Tibial artery (tissue), 4 donors: ENCODE data around the gene MAGEA3.
"Not testable (repeated sequence)": the region's sequence is repeated elsewhere in the genome, so short reads cannot be mapped to it uniquely, and the experiment has no call there.

Source experiments
- DNase-seq, 2 donors: peaks; one replicate each; pipeline ENCODE4 v3.0.0-alpha.2; 2019
- H3K27ac ChIP-seq, 2 donors: fragments of 200-600 bp; sonication (generic) in 1 of 2; 1 replicate in 1 of 2; 2 replicates in 1 of 2; pipeline ENCODE4 v1.5.1; 2018 to 2019; ENCODE audit warnings: mild to moderate bottlenecking in 1 of 2
- H3K27me3 ChIP-seq, 2 donors: fragments of 200-600 bp; sonication (generic) in 1 of 2; one replicate each; pipeline versions ENCODE4 v1.5.1 to v1.6.0; 2016 to 2019
- H3K36me3 ChIP-seq, 3 donors: fragments of 200-600 bp; sonication (generic) in 2 of 3; one replicate each; pipeline ENCODE4 v1.5.1; 2016 to 2019; ENCODE audit warnings: mild to moderate bottlenecking in 2 of 3
- H3K4me1 ChIP-seq, 4 donors: fragments of 200-600 bp; sonication (generic) in 2 of 4; 1 replicate in 3 of 4; 2 replicates in 1 of 4; pipeline ENCODE4 v1.5.1; 2016 to 2019
- H3K4me3 ChIP-seq, 2 donors: fragments of 200-600 bp; sonication (generic) in 1 of 2; 1 replicate in 1 of 2; 2 replicates in 1 of 2; pipeline ENCODE4 v1.5.1; 2018 to 2019; ENCODE audit warnings: mild to moderate bottlenecking in 2 of 2
- H3K9me3 ChIP-seq, 3 donors: fragments of 200-600 bp; sonication (generic) in 1 of 3; one replicate each; pipeline ENCODE4 v1.5.1; 2016 to 2019
- intact Hi-C: fragments of 100-400 bp; cut with DNase I; formaldehyde crosslinking; loops from one replicate; pipeline ENCODE4 v1.15.0; 2023; ENCODE audit warnings: low total_unique reads
- TF ChIP-seq, protein P1 (sequence below), 2 experiments: fragments of 200-600 bp in 1 of 2; fragments of 450-650 bp in 1 of 2; IDR thresholded peaks; one replicate each; pipeline ENCODE4 v1.5.1; 2017 to 2019; ENCODE audit warnings: antibody characterized with exemption in 2 of 2, mild to moderate bottlenecking in 1 of 2, moderate library complexity in 1 of 2

MAGEA3 gene, protein sequence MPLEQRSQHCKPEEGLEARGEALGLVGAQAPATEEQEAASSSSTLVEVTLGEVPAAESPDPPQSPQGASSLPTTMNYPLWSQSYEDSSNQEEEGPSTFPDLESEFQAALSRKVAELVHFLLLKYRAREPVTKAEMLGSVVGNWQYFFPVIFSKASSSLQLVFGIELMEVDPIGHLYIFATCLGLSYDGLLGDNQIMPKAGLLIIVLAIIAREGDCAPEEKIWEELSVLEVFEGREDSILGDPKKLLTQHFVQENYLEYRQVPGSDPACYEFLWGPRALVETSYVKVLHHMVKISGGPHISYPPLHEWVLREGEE

DNA sequence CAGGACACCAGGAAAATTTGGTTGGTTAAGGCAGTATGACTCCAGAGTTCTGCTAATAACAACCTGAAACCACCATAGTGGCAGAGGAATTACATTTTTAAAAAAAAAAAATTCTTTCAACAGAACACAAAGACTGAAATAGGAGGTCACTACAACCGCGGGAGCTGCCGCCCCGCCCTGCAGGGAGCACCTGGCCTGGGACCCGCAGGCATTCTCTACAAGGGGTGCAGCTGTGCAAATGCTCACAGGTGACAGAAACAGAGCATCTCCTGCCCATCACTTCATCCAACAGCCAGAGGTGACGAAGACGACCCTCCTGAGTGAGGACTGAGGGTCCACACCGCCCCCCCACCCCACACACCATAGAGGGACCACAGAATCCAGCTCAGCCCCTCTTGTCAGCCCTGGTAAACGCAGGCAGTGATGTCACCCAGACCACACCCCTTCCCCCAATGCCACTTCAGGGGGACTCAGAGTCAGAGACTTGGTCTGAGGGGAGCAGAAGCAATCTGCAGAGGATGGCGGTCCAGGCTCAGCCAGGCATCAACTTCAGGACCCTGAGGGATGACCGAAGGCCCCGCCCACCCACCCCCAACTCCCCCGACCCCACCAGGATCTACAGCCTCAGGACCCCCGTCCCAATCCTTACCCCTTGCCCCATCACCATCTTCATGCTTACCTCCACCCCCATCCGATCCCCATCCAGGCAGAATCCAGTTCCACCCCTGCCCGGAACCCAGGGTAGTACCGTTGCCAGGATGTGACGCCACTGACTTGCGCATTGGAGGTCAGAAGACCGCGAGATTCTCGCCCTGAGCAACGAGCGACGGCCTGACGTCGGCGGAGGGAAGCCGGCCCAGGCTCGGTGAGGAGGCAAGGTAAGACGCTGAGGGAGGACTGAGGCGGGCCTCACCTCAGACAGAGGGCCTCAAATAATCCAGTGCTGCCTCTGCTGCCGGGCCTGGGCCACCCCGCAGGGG is at the start of gene MAGEA3:
Gene MAGEA3, plus strand, starts transcription at position 843 of the 980 bp plus-strand sequence. CDS start 2,039 bp downstream, outside the sequence.
- H3K4me1 ChIP-seq, H3K27ac ChIP-seq, H3K27me3 ChIP-seq, H3K36me3 ChIP-seq, H3K4me3 ChIP-seq, H3K9me3 ChIP-seq, intact Hi-C loops, DNase-seq: not testable (repeated sequence)

DNA sequence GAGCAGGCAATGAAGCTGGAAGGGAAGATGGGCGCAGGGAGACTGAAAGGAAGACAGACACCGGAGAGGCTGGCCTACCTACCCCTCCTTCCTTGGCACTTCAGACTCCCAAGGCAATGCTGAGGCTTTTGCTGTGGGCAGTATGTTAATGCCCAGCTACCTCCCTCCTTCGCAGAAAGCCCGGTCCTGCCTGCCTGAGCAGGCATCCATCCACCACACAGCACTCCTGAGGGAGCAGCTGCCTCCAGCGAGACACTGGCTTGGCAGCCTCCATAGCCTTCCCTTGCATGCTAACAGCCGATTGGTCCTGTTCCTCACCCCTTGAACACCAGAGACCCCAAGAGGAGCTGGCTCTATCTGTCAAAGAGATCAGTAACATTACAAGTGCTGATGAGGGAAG is 46.5 kb upstream of the MAGEA3 start:
- TF ChIP-seq, protein P1, sequence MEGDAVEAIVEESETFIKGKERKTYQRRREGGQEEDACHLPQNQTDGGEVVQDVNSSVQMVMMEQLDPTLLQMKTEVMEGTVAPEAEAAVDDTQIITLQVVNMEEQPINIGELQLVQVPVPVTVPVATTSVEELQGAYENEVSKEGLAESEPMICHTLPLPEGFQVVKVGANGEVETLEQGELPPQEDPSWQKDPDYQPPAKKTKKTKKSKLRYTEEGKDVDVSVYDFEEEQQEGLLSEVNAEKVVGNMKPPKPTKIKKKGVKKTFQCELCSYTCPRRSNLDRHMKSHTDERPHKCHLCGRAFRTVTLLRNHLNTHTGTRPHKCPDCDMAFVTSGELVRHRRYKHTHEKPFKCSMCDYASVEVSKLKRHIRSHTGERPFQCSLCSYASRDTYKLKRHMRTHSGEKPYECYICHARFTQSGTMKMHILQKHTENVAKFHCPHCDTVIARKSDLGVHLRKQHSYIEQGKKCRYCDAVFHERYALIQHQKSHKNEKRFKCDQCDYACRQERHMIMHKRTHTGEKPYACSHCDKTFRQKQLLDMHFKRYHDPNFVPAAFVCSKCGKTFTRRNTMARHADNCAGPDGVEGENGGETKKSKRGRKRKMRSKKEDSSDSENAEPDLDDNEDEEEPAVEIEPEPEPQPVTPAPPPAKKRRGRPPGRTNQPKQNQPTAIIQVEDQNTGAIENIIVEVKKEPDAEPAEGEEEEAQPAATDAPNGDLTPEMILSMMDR (IDR thresholded peaks at IDR 0.05): no peak
- H3K4me3 ChIP-seq: no peak overlapping the region
- H3K4me1 ChIP-seq: no peaks in the 10 kb centered on the region
- intact Hi-C loops: no loop called here
- H3K9me3 ChIP-seq: no peaks in the 10 kb centered on the region
- no peak overlapping the region for H3K27ac ChIP-seq
- H3K36me3 ChIP-seq: no peaks in the 10 kb centered on the region
- H3K27me3 ChIP-seq: no peaks in the 10 kb centered on the region
- no peak for DNase-seq

DNA sequence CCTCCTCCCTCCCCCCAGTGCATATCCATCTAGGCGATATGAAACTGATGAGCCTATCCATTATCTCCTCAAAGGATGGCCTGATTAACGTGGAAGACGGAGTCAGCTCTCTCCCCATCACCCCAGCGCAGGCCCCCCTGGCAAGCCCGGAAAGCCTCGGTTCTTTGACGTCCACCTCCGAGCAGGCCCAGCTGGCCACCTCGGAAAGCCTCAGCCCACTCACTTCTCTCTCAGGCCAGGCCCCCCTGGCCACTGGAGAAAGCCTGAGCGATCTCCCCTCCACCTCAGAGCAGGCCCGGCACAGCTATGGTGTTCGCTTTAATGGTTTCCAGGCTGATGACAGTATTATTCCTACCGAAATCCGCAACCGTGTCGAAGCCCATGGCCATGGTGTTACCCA is 46.1 kb upstream of the MAGEA3 start:
- Histone ChIP-seq H3K36me3 (no peaks in the 10 kb centered on the region), H3K9me3 (no peaks in the 10 kb centered on the region), H3K4me1 (no peaks in the 10 kb centered on the region), H3K27ac (no peak overlapping the region), H3K27me3 (no peaks in the 10 kb centered on the region), H3K4me3 (no peak overlapping the region)
- TF ChIP-seq, protein P1 (IDR thresholded peaks at IDR 0.05): no peak
- intact Hi-C loops: no loop called here
- DNase-seq: no peak

DNA sequence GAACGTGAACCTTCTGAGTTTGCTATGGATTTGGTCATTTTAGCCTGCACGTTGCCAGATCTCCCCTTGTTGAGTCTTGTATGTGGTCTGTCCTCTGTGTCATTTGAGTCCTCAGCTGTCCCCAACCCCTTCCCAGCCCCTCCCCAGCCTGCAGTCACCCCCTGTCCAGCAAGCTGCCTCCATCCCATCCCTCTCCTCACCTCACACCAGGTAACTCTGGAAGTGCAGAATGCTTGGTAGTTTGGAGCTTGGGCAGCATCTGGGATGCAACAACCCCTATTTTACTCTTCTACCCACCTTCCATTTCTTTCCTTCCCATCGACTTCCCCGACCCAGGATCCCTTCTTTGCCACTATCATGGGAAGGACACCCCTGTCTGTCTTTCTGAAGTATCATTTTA is 42.5 kb upstream of the MAGEA3 start:
- intact Hi-C loops: no loop called here
- H3K36me3 ChIP-seq: no peaks in the 10 kb centered on the region
- H3K4me1 ChIP-seq: no peaks in the 10 kb centered on the region
- no peak overlapping the region for H3K27ac ChIP-seq
- H3K9me3 ChIP-seq: no peaks in the 10 kb centered on the region
- no peak for DNase-seq
- TF ChIP-seq, protein P1 (IDR thresholded peaks at IDR 0.05): no peak
- H3K4me3 ChIP-seq: no peak overlapping the region
- H3K27me3 ChIP-seq: no peaks in the 10 kb centered on the region

DNA sequence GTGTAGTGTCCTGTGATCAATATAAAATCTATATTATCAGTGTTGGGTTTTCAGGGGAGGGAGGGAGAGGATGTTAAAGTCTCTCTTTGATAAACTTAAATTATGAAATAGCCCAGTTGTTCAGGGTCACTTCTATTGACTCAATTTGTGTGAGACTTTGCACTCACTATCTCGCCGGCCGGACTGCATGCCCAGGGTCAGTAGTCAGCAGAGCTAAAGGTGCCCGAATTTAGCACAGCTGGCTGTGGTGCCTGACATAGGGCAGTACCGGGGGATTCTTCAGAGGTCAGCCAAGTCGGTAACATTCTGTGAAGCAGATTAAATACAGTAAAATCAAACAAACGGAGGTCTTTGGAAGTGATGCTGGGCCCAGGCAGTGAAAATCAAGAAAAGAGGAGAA is 41.7 kb upstream of the MAGEA3 start:
- Histone ChIP-seq H3K9me3 (no peaks in the 10 kb centered on the region), H3K27ac (no peak overlapping the region), H3K36me3 (no peaks in the 10 kb centered on the region), H3K4me1 (no peaks in the 10 kb centered on the region), H3K4me3 (no peak overlapping the region), H3K27me3 (no peaks in the 10 kb centered on the region)
- no peak for DNase-seq
- intact Hi-C loops: no loop called here
- TF ChIP-seq, protein P1 (IDR thresholded peaks at IDR 0.05): no peak

DNA sequence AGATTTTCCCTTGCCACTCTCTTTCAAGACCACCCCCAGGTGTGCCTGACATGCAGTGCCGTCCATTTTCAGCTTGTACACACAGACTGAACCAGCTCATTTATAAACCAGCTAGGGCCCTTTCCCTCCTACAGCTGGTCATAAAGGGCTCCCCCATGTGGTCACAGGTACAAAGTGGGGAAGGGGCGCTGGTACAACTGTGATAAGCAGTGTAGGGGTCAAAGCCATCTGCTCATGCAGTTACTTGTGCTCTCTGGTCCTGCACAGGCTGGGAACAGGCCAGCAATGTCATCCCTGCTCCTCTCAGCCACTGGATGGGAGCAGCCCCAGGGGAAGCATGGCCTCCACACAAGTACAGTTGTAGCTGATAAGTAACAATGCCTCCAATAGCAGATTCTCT is 40.3 kb upstream of the MAGEA3 start:
- no peaks in the 10 kb centered on the region for H3K27me3 ChIP-seq
- H3K9me3 ChIP-seq: no peaks in the 10 kb centered on the region
- no peak for DNase-seq
- no peak overlapping the region for H3K27ac ChIP-seq
- TF ChIP-seq, protein P1 (IDR thresholded peaks at IDR 0.05): no peak
- H3K36me3 ChIP-seq: no peaks in the 10 kb centered on the region
- intact Hi-C loops: no loop called here
- no peak overlapping the region for H3K4me3 ChIP-seq
- H3K4me1 ChIP-seq: no peaks in the 10 kb centered on the region
